ENCODE data around the gene CCNK. TPM values are rescaled to one million over a fixed set of nuclear protein-coding genes. Genes with fewer than 3 reads are reported as not detected.

Gene CCNK
- total and polyA plus RNA-seq, 2 of the 13 experiments (the other 11 are each of a cell fraction or from before 2014, with no cell fraction given): 4.9 to 9.7 TPM

GRCh38 chr14:99440278-99440677 lies 40.9 kb upstream of the CCNK start:
- Histone ChIP-seq H2AFZ (ENCODE audit: low read length) (no peak overlapping the region), H3K4me3 (replicated peaks in 1 of 3; ENCODE audit: insufficient read depth in 1 of 3, low read depth in 2 of 3, low read length in 3 of 3) (no peak overlapping the region), H3K27ac (ENCODE audit: extremely low read length, insufficient read depth, low read length) (no peak overlapping the region), H3K4me1 (ENCODE audit: insufficient read depth, low read length) (no peaks in the 10 kb centered on the region), H3K9ac (ENCODE audit: insufficient read depth, low read depth, low read length) (no peak overlapping the region), H3K9me3 (ENCODE audit: low read length) (no peaks in the 10 kb centered on the region), H3K79me2 (ENCODE audit: insufficient read depth, low read length) (no peaks in the 10 kb centered on the region), H3K4me2 (ENCODE audit: low read depth, low read length) (no peak overlapping the region), H3K27me3 (ENCODE audit: control insufficient read depth in 1 of 2, insufficient read depth in 2 of 2, low read length in 2 of 2) (no peaks in the 10 kb centered on the region), H3K36me3 (replicated peaks in 1 of 2; ENCODE audit: control insufficient read depth in 1 of 2, insufficient read depth in 2 of 2, low read length in 2 of 2) (peaks cover 12 to 33% of the 10 kb centered on the region in 2 experiments), H4K20me1 (ENCODE audit: insufficient read depth, low read length) (no peaks in the 10 kb centered on the region)
- 88% methylated on average over 14 of the region's 14 CpGs for WGBS (ENCODE audit: low lambda C conversion rate)
- intact Hi-C loops (cut with micrococcal nuclease; ENCODE audit: unreplicated experiment) (no loop called here), in situ Hi-C loops (cut with HindIII; ENCODE audit: extremely low pct_ligation_motif_present, low pct_unique_long_range_greater_than_20kb) (no loop called here)
- CTCF ChIA-PET (ENCODE audit: low intra/inter-chr PET ratio, low total read pairs): no interaction called here
- no TSS peak for BruUV-seq (replicated peaks)
- TF ChIP-seq ZBTB38 (CRISPR knock-in tag; IDR thresholded peaks at IDR 0.05) (0 out of 2 replicates have a peak, but pooled peaks have one; percentile 49), KMT2B (CRISPR knock-in tag; IDR thresholded peaks at IDR 0.05) (no peak)
- DNase-seq (ENCODE audit: low spot score) (no peak), ATAC-seq (peak; percentile 54; the same call in 2 of the 3 replicates), FAIRE-seq (no peak)
- POLR2A ChIA-PET: no interaction called here

- ATAC-seq (peak; percentile 90), DNase-seq (ENCODE audit: low spot score) (peak; percentile 18), FAIRE-seq (no peak)
- no peak overlapping the region for H3K4me3 ChIP-seq (replicated peaks in 1 of 3; ENCODE audit: insufficient read depth in 1 of 3, low read depth in 2 of 3, low read length in 3 of 3)
- TF ChIP-seq RFX5 (IDR thresholded peaks at IDR 0.05; ENCODE audit: low read depth, low read length) (no peak), ZNF530 (CRISPR knock-in tag; IDR thresholded peaks at IDR 0.05; ENCODE audit: low read depth) (no peak), MXD1 (CRISPR knock-in tag; IDR thresholded peaks at IDR 0.05) (no peak), NFIC (IDR thresholded peaks at IDR 0.05; ENCODE audit: low read length) (no peak), NFE2L2 (IDR thresholded peaks at IDR 0.05; ENCODE audit: low read length) (no peak), ESRRA (CRISPR knock-in tag; IDR thresholded peaks at IDR 0.05; ENCODE audit: low read depth) (no peak), SMC3 (IDR thresholded peaks at IDR 0.05; ENCODE audit: low read length) (0 out of 2 replicates have a peak, but pooled peaks have one; percentile 3), CTCF (CRISPR knock-in tag; IDR thresholded peaks at IDR 0.05) (peak; percentile 51), LCORL (IDR thresholded peaks at IDR 0.05) (no peak), LCORL (CRISPR knock-in tag; IDR thresholded peaks at IDR 0.05) (no peak)
- in situ Hi-C loops (cut with HindIII; ENCODE audit: extremely low pct_ligation_motif_present, low pct_unique_long_range_greater_than_20kb): no loop called here
- BruUV-seq (replicated peaks): no TSS peak
- H4K20me1 ChIP-seq (ENCODE audit: insufficient read depth, low read length): no peaks in the 10 kb centered on the region
- H3K9ac ChIP-seq (ENCODE audit: insufficient read depth, low read depth, low read length): no peak overlapping the region
- POLR2A ChIA-PET: no interaction called here
- intact Hi-C loops (cut with micrococcal nuclease; ENCODE audit: unreplicated experiment): no loop called here
- 100% methylated on average over 10 of the region's 11 CpGs for WGBS (ENCODE audit: low lambda C conversion rate)
- no peaks in the 10 kb centered on the region for H3K9me3 ChIP-seq (ENCODE audit: low read length)
- H3K27me3 ChIP-seq (ENCODE audit: control insufficient read depth in 1 of 2, insufficient read depth in 2 of 2, low read length in 2 of 2): no peaks in the 10 kb centered on the region
- peaks cover 12 to 31% of the 10 kb centered on the region in 2 experiments for H3K36me3 ChIP-seq (replicated peaks in 1 of 2; ENCODE audit: control insufficient read depth in 1 of 2, insufficient read depth in 2 of 2, low read length in 2 of 2)
- H3K27ac ChIP-seq (ENCODE audit: extremely low read length, insufficient read depth, low read length): no peak overlapping the region
- no peaks in the 10 kb centered on the region for H3K4me1 ChIP-seq (ENCODE audit: insufficient read depth, low read length)
- CTCF ChIA-PET (ENCODE audit: low intra/inter-chr PET ratio, low total read pairs): no interaction called here
- H3K79me2 ChIP-seq (ENCODE audit: insufficient read depth, low read length): no peaks in the 10 kb centered on the region
- H3K4me2 ChIP-seq (ENCODE audit: low read depth, low read length): no peak overlapping the region
- H2AFZ ChIP-seq (ENCODE audit: low read length): no peak overlapping the region
Observed at GRCh38 chr14:99441157-99441870, 39.9 kb upstream of the CCNK start.

All from HepG2 (cell line).